SJCRH30 (cell line): ENCODE results near the gene PCDHB6. TPM values are rescaled to one million over a fixed set of nuclear protein-coding genes. Genes with fewer than 3 reads are reported as not detected.
"Not testable (repeated sequence)": the region's sequence is repeated elsewhere in the genome, so short reads cannot be mapped to it uniquely, and the experiment has no call there.

Experiments
- DNase-seq, 2 experiments: peaks; one replicate each; pipeline ENCODE4 v3.0.0-alpha.2; 2015 to 2020
- H3K27ac ChIP-seq: fragments of 250-450 bp; sonication (Bioruptor Pico); 2 replicates; pipeline ENCODE4 v1.5.1; 2020; ENCODE audit warnings: mild to moderate bottlenecking, moderate library complexity
- H3K27me3 ChIP-seq: fragments of 250-450 bp; sonication (Bioruptor Pico); 2 replicates; pipeline ENCODE4 v1.5.1; 2020; ENCODE audit warnings: mild to moderate bottlenecking, moderate library complexity
- H3K36me3 ChIP-seq: fragments of 250-450 bp; sonication (Bioruptor Pico); 2 replicates; pipeline ENCODE4 v1.5.1; 2020; ENCODE audit warnings: mild to moderate bottlenecking, moderate library complexity
- H3K4me1 ChIP-seq: fragments of 250-450 bp; sonication (Bioruptor Pico); 2 replicates; pipeline ENCODE4 v1.5.1; 2020; ENCODE audit warnings: mild to moderate bottlenecking, moderate library complexity
- H3K4me3 ChIP-seq: fragments of 250-450 bp; sonication (Bioruptor Pico); 2 replicates; pipeline ENCODE4 v1.5.1; 2020; ENCODE audit warnings: mild to moderate bottlenecking, moderate library complexity
- H3K9me3 ChIP-seq: fragments of 250-450 bp; sonication (Bioruptor Pico); replicated peaks from 2 replicates; pipeline ENCODE4 v1.5.1; 2020; ENCODE audit warnings: mild to moderate bottlenecking, moderate library complexity
- total RNA-seq: library from RNA; depleted of rRNA; stranded (reverse); fragments of >200 nt; shearing (Covaris generic); gene quantifications from 2 replicates; pipeline ENCODE4 v1.2.3, GENCODE V29; 2014

The PCDHB6 gene
- total RNA-seq, 1 experiment from 2014 or later: 0.26 TPM

- Histone ChIP-seq H3K36me3 (peaks cover 32% of the 10 kb centered on the region), H3K27me3 (no peaks in the 10 kb centered on the region), H3K4me3 (no peak overlapping the region), H3K4me1 (peaks cover 3% of the 10 kb centered on the region), H3K9me3 (peaks cover 12% of the 10 kb centered on the region; the same call in 1 of the 2 replicates), H3K27ac (no peak overlapping the region)
- no peak for DNase-seq
These were observed 30.5 kb downstream of the PCDHB6 start for GRCh38 chr5:141180313-141180712.

- H3K9me3 ChIP-seq: peaks cover 12% of the 10 kb centered on the region; the same call in 1 of the 2 replicates
- H3K27me3 ChIP-seq: no peaks in the 10 kb centered on the region
- H3K27ac ChIP-seq: no peak within 1 kb of the TSS
- DNase-seq: no peak
- H3K4me1 ChIP-seq: peaks cover under 1% of the 10 kb centered on the region
- H3K36me3 ChIP-seq: peaks cover 32% of the 10 kb centered on the region
- H3K4me3 ChIP-seq: no peak within 1 kb of the TSS
These were observed 32.4 kb downstream of the PCDHB6 start, which contains the start of gene PCDHB16 for GRCh38 chr5:141182248-141182647. TSS of gene PCDHB16 (plus strand) at chr5:141182387. CDS start at chr5:141182560, 173 bp downstream.

- not testable (repeated sequence) for H3K9me3 ChIP-seq, H3K4me3 ChIP-seq, DNase-seq
These were observed 34.4 kb downstream of the PCDHB6 start for GRCh38 chr5:141184117-141184855.

GRCh38 chr5:141186897-141187512 lies 37.1 kb downstream of the PCDHB6 start, which contains the start of gene PCDHB9:
TSS of gene PCDHB9 (plus strand) at chr5:141187161. CDS start at chr5:141187319, 158 bp downstream.
- peak within 1 kb of the TSS; percentile 55 for H3K4me3 ChIP-seq
- H3K27me3 ChIP-seq: no peaks in the 10 kb centered on the region
- peak within 1 kb of the TSS; percentile 41; the same call in 1 of the 2 replicates for H3K27ac ChIP-seq
- peak; percentile 46 to 67 for DNase-seq
- H3K9me3 ChIP-seq: no peaks in the 10 kb centered on the region; the same call in 1 of the 2 replicates
- H3K36me3 ChIP-seq: peaks cover 21% of the 10 kb centered on the region
- no peaks in the 10 kb centered on the region for H3K4me1 ChIP-seq

More at GRCh38 chr5:141184117-141184855, 34.4 kb downstream of the PCDHB6 start:
- not testable (repeated sequence) for H3K27ac ChIP-seq, H3K4me1 ChIP-seq, H3K27me3 ChIP-seq
- peaks cover 28% of the 10 kb centered on the region for H3K36me3 ChIP-seq

- not testable (repeated sequence) for DNase-seq, H3K27ac ChIP-seq, H3K4me1 ChIP-seq, H3K4me3 ChIP-seq, H3K27me3 ChIP-seq, H3K9me3 ChIP-seq, H3K36me3 ChIP-seq
These were observed 38.8 kb downstream of the PCDHB6 start for GRCh38 chr5:141188682-141189081.

GRCh38 chr5:141189131-141189530 lies 39.3 kb downstream of the PCDHB6 start:
- H3K9me3 ChIP-seq, H3K4me3 ChIP-seq, H3K36me3 ChIP-seq, H3K27ac ChIP-seq, H3K4me1 ChIP-seq, H3K27me3 ChIP-seq, DNase-seq: not testable (repeated sequence)

- Histone ChIP-seq H3K4me3 (peak within 1 kb of the TSS; percentile 62), H3K27me3 (no peaks in the 10 kb centered on the region), H3K36me3 (no peaks in the 10 kb centered on the region), H3K4me1 (no peaks in the 10 kb centered on the region), H3K9me3 (no peaks in the 10 kb centered on the region; the same call in 1 of the 2 replicates), H3K27ac (peak within 1 kb of the TSS; percentile 31; the same call in 1 of the 2 replicates)
- peak; percentile 69 to 90 for DNase-seq
These were observed 42.4 kb downstream of the PCDHB6 start, which contains the start of gene PCDHB10 for GRCh38 chr5:141192110-141192725. TSS of gene PCDHB10 (plus strand) at chr5:141192353. CDS start at chr5:141192553, 200 bp downstream.

- H3K4me1 ChIP-seq, H3K36me3 ChIP-seq, H3K27ac ChIP-seq, H3K9me3 ChIP-seq, DNase-seq, H3K4me3 ChIP-seq, H3K27me3 ChIP-seq: not testable (repeated sequence)
These were observed 44.5 kb downstream of the PCDHB6 start for GRCh38 chr5:141194332-141194731.

- no peak for DNase-seq
- H3K9me3 ChIP-seq: no peaks in the 10 kb centered on the region; the same call in 1 of the 2 replicates
- no peaks in the 10 kb centered on the region for H3K36me3 ChIP-seq
- no peak overlapping the region for H3K4me3 ChIP-seq
- H3K4me1 ChIP-seq: no peaks in the 10 kb centered on the region
- H3K27me3 ChIP-seq: no peaks in the 10 kb centered on the region
- H3K27ac ChIP-seq: no peak overlapping the region
These were observed 46.5 kb downstream of the PCDHB6 start for GRCh38 chr5:141196363-141196762.

- Histone ChIP-seq H3K27ac (peak within 1 kb of the TSS; percentile 46), H3K36me3 (no peaks in the 10 kb centered on the region), H3K4me1 (no peaks in the 10 kb centered on the region), H3K4me3 (peak within 1 kb of the TSS; percentile 62), H3K9me3 (no peaks in the 10 kb centered on the region; the same call in 1 of the 2 replicates), H3K27me3 (no peaks in the 10 kb centered on the region)
- DNase-seq: peak; percentile 35 to 82
These were observed 49.7 kb downstream of the PCDHB6 start, which contains the start of gene PCDHB11 for GRCh38 chr5:141199359-141200235. TSS of gene PCDHB11 (plus strand) at chr5:141199627. CDS start at chr5:141199775, 148 bp downstream.

GRCh38 chr5:141201126-141201525 lies 51.3 kb downstream of the PCDHB6 start:
- not testable (repeated sequence) for H3K27me3 ChIP-seq, DNase-seq, H3K27ac ChIP-seq, H3K4me3 ChIP-seq, H3K36me3 ChIP-seq, H3K9me3 ChIP-seq, H3K4me1 ChIP-seq

- not testable (repeated sequence) for H3K27ac ChIP-seq, H3K9me3 ChIP-seq, H3K4me3 ChIP-seq, DNase-seq, H3K36me3 ChIP-seq, H3K4me1 ChIP-seq, H3K27me3 ChIP-seq
These were observed 51.8 kb downstream of the PCDHB6 start for GRCh38 chr5:141201646-141202045.
